GM20431 (cell line): ENCODE data around the gene SLC35G3.
"Not testable (repeated sequence)": the region's sequence is repeated elsewhere in the genome, so short reads cannot be mapped to it uniquely, and the experiment has no call there.

Experiments used
- in situ Hi-C: fragments of 300-500 bp; cut with MseI, MboI; formaldehyde crosslinking; loops from one replicate; pipeline ENCODE4 v1.15.0; 2020; ENCODE audit warnings: low sequenced_read_pairs; ENCODE audit not compliant: unreplicated experiment

Gene SLC35G3

GRCh38 chr17:35213412-35213940, 19.3 kb upstream of the SLC35G3 start:
- in situ Hi-C loops, result no loop called here

GRCh38 chr17:35212668-35213067, 18.5 kb upstream of the SLC35G3 start:
- in situ Hi-C loops, result no loop called here

GRCh38 chr17:35210741-35211140, 16.5 kb upstream of the SLC35G3 start:
- in situ Hi-C loops, result no loop called here

- in situ Hi-C loops, result not testable (repeated sequence)
Measured at GRCh38 chr17:35202582-35202981, 8.4 kb upstream of the SLC35G3 start.

GRCh38 chr17:35195062-35195461, 869 bp upstream of the SLC35G3 start:
- in situ Hi-C loops, result not testable (repeated sequence)

GRCh38 chr17:35192708-35193107, 1.5 kb downstream of the SLC35G3 start:
- in situ Hi-C loops, result no loop called here

GRCh38 chr17:35191001-35191695, 3.0 kb downstream of the SLC35G3 start:
- in situ Hi-C loops, result no loop called here

GRCh38 chr17:35189291-35189690, 4.9 kb downstream of the SLC35G3 start:
- in situ Hi-C loops, result no loop called here

- in situ Hi-C loops, result no loop called here
Measured at GRCh38 chr17:35188111-35188510, 6.1 kb downstream of the SLC35G3 start.

- in situ Hi-C loops, result no loop called here
Measured at GRCh38 chr17:35187481-35187880, 6.7 kb downstream of the SLC35G3 start.

- in situ Hi-C loops, result no loop called here
Measured at GRCh38 chr17:35185849-35186248, 8.3 kb downstream of the SLC35G3 start.

GRCh38 chr17:35184274-35184673, 9.9 kb downstream of the SLC35G3 start:
- in situ Hi-C loops, result no loop called here

- in situ Hi-C loops, result no loop called here
Measured at GRCh38 chr17:35183332-35183731, 10.9 kb downstream of the SLC35G3 start.

GRCh38 chr17:35179379-35179778, 14.8 kb downstream of the SLC35G3 start:
- in situ Hi-C loops, result not testable (repeated sequence)

GRCh38 chr17:35176897-35177296, 17.3 kb downstream of the SLC35G3 start:
- in situ Hi-C loops, result no loop called here

GRCh38 chr17:35175638-35176415, 18.4 kb downstream of the SLC35G3 start:
- in situ Hi-C loops, result no loop called here

- in situ Hi-C loops, result loop anchor here (25.0 kb wide), 2 partner anchors 362 to 562 kb away; partner anchors contain the start of genes RASL10B and SLFN12L
Measured at GRCh38 chr17:35174835-35175334, 19.3 kb downstream of the SLC35G3 start.

- in situ Hi-C loops, result loop anchor here (25.0 kb wide), 2 partner anchors 365 to 565 kb away; partner anchors contain the start of genes RASL10B and SLFN12L
Measured at GRCh38 chr17:35172321-35172720, 21.9 kb downstream of the SLC35G3 start.

GRCh38 chr17:35171834-35172233, 22.4 kb downstream of the SLC35G3 start:
- in situ Hi-C loops, result loop anchor here (25.0 kb wide), 2 partner anchors 365 to 565 kb away; partner anchors contain the start of genes RASL10B and SLFN12L

- in situ Hi-C loops, result loop anchor here (25.0 kb wide), 2 partner anchors 366 to 566 kb away; partner anchors contain the start of genes RASL10B and SLFN12L
Measured at GRCh38 chr17:35170968-35171771, 23.0 kb downstream of the SLC35G3 start.
